HepG2 (cell line): ENCODE results near the gene HSD11B1L. TPM values are rescaled to one million over a fixed set of nuclear protein-coding genes. Genes with fewer than 3 reads are reported as not detected.

Source experiments
- CCDC6 ChIP-seq: sonication (generic); formaldehyde crosslinking; IDR thresholded peaks from 2 replicates; pipeline ENCODE4 v1.8.1; 2022; ENCODE audit warnings: mild to moderate bottlenecking, missing genetic modification reagents, moderate library complexity
- GZF1 ChIP-seq: sonication (generic); formaldehyde crosslinking; IDR thresholded peaks from 2 replicates; pipeline ENCODE4 v1.5.1; 2020; ENCODE audit warnings: mild to moderate bottlenecking, missing genetic modification reagents
- HIVEP1 ChIP-seq: sonication (generic); formaldehyde crosslinking; IDR thresholded peaks from 2 replicates; pipeline ENCODE4 v1.4.0; 2020; ENCODE audit warnings: mild to moderate bottlenecking, missing genetic modification reagents
- IRF2 ChIP-seq: IDR thresholded peaks from 2 replicates; pipeline ENCODE4 v1.6.1; 2018; ENCODE audit warnings: missing genetic modification reagents, missing compliant biosample characterization
- KMT2A ChIP-seq: sonication (generic); formaldehyde crosslinking; IDR thresholded peaks from 2 replicates; pipeline ENCODE4 v1.4.0; 2020; ENCODE audit warnings: missing genetic modification reagents
- NRL ChIP-seq: sonication (generic); formaldehyde crosslinking; IDR thresholded peaks from 2 replicates; pipeline ENCODE4 v1.5.0; 2020; ENCODE audit warnings: missing genetic modification reagents, mild to moderate bottlenecking, moderate library complexity, borderline replicate concordance
- PHB2 ChIP-seq: fragments of 450-650 bp; IDR thresholded peaks from 2 replicates; pipeline ENCODE4 v1.6.1; 2018; ENCODE audit not compliant: partially characterized antibody
- RBFOX2 ChIP-seq: fragments of 200-400 bp; formaldehyde crosslinking; IDR thresholded peaks from 2 replicates; pipeline ENCODE4 v1.6.1; 2017; ENCODE audit warnings: low read depth, mild to moderate bottlenecking, low read length
- SCMH1 ChIP-seq: sonication (generic); formaldehyde crosslinking; IDR thresholded peaks from 2 replicates; pipeline ENCODE4 v1.9.0; 2021; ENCODE audit warnings: missing genetic modification reagents, mild to moderate bottlenecking, borderline replicate concordance
- TEAD3 ChIP-seq: optimal IDR thresholded peaks from 2 replicates; pipeline ENCODE3; 2016; ENCODE audit warnings: borderline replicate concordance
- TSC22D2 ChIP-seq: sonication (generic); formaldehyde crosslinking; IDR thresholded peaks from 2 replicates; pipeline ENCODE4 v1.5.1; 2020; ENCODE audit warnings: missing genetic modification reagents, mild to moderate bottlenecking, borderline replicate concordance
- ZNF224 ChIP-seq: sonication (generic); formaldehyde crosslinking; IDR thresholded peaks from 2 replicates; pipeline ENCODE4 v1.5.0; 2020; ENCODE audit warnings: mild to moderate bottlenecking, missing genetic modification reagents
- ZNF564 ChIP-seq: sonication (generic); formaldehyde crosslinking; IDR thresholded peaks from 2 replicates; pipeline ENCODE4 v1.8.1; 2023; ENCODE audit warnings: mild to moderate bottlenecking, missing genetic modification reagents
- ZNF776 ChIP-seq: sonication (generic); formaldehyde crosslinking; IDR thresholded peaks from 2 replicates; pipeline ENCODE4 v1.4.0; 2020; ENCODE audit warnings: mild to moderate bottlenecking, missing genetic modification reagents
- ZNF879 ChIP-seq: sonication (generic); formaldehyde crosslinking; IDR thresholded peaks from 2 replicates; pipeline ENCODE4 v1.8.1; 2023; ENCODE audit warnings: missing genetic modification reagents
- ZSCAN20 ChIP-seq: sonication (generic); formaldehyde crosslinking; IDR thresholded peaks from 2 replicates; pipeline ENCODE4 v1.4.0; 2020; ENCODE audit warnings: missing genetic modification reagents, mild to moderate bottlenecking, borderline replicate concordance
- ZSCAN29 ChIP-seq: sonication (generic); formaldehyde crosslinking; conservative IDR thresholded peaks from 2 replicates; pipeline ENCODE4 v1.4.0; 2020; ENCODE audit warnings: mild to moderate bottlenecking, missing genetic modification reagents
- polyA plus RNA-seq, 8 experiments: library from polyadenylated mRNA; depleted of rRNA in 3 of 8; stranded (reverse) in 7 of 8; unstranded in 1 of 8; fragments of >200 nt; fragmentation: Illumina TruSeq in 4 of 8; extraction: Trizol in 4 of 8; gene quantifications; 2 replicates each; pipeline versions ENCODE4 v1.2.1 to v1.2.3, GENCODE V29; 2011 to 2016; ENCODE audit warnings: low read depth in 4 of 8, missing spikeins in 1 of 8, mixed read lengths in 1 of 8; ENCODE audit not compliant: insufficient read depth in 1 of 8
- total RNA-seq, 5 experiments: library from RNA; depleted of rRNA; stranded (reverse); fragments of >200 nt; fragmentation: Illumina TruSeq; extraction: Trizol; gene quantifications; 2 replicates each; pipeline ENCODE4 v1.2.3, GENCODE V29; 2016; ENCODE audit warnings: low read depth in 1 of 5
- TF ChIP-seq, protein P1 (sequence below): sonication (generic); formaldehyde crosslinking; IDR thresholded peaks from 2 replicates; pipeline ENCODE4 v1.8.1; 2022; ENCODE audit warnings: mild to moderate bottlenecking, missing genetic modification reagents
- TF ChIP-seq, protein P2 (sequence below): sonication (generic); formaldehyde crosslinking; IDR thresholded peaks from 2 replicates; pipeline ENCODE4 v1.9.0; 2022; ENCODE audit warnings: missing genetic modification reagents, mild to moderate bottlenecking, borderline replicate concordance
- TF ChIP-seq, protein P3 (sequence below): sonication (generic); formaldehyde crosslinking; IDR thresholded peaks from 2 replicates; pipeline ENCODE4 v1.8.0; 2022; ENCODE audit warnings: missing genetic modification reagents, mild to moderate bottlenecking, borderline replicate concordance
- TF ChIP-seq, protein P4 (sequence below): sonication (generic); formaldehyde crosslinking; conservative IDR thresholded peaks from 2 replicates; pipeline ENCODE4 v1.4.0; 2020; ENCODE audit warnings: missing genetic modification reagents
- TF ChIP-seq, protein P5 (sequence below): sonication (generic); formaldehyde crosslinking; conservative IDR thresholded peaks from 2 replicates; pipeline ENCODE4 v1.4.0; 2020; ENCODE audit warnings: missing genetic modification reagents

HSD11B1L gene
- total and polyA plus RNA-seq, 2 of the 13 experiments (the other 11 are each of a cell fraction or from before 2014, with no cell fraction given) = 2.8 to 3.9 TPM

DNA sequence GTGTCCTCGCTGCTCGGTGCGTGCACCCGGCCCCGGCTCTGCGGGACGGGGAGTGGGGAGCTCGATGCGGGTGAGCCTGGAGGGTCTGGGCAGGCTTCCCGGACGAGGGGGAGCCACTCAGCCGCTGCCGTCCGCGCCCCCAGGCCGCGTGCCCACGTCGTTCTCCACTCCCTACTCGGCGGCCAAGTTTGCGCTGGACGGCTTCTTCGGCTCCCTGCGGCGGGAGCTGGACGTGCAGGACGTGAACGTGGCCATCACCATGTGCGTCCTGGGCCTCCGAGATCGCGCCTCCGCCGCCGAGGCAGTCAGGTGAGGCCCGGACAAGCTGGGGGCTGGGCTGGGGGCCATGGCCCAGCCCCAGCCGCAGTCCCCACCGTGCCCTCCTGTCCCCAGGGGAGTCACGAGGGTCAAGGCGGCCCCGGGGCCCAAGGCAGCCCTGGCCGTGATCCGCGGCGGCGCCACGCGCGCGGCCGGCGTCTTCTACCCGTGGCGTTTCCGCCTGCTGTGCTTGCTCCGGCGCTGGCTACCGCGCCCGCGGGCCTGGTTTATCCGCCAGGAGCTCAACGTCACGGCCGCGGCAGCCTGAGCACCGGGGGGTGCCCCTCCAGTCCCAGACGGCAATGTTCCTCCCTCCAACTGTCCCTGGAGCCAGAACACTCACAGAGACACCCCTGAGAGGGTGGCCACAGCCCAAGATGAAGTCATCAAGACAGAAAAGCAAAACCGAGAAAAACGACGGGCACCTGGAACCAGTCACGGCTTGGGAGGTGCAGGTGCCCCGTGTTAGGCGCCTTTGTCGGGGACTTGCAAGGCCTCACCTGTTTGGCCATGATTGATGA is 6.8 kb downstream of the HSD11B1L start (continued):
- TF ChIP-seq, protein P1, sequence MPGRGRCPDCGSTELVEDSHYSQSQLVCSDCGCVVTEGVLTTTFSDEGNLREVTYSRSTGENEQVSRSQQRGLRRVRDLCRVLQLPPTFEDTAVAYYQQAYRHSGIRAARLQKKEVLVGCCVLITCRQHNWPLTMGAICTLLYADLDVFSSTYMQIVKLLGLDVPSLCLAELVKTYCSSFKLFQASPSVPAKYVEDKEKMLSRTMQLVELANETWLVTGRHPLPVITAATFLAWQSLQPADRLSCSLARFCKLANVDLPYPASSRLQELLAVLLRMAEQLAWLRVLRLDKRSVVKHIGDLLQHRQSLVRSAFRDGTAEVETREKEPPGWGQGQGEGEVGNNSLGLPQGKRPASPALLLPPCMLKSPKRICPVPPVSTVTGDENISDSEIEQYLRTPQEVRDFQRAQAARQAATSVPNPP (CRISPR knock-in tag) = no peak
- no peak for TF ChIP-seq ZNF879 (CRISPR knock-in tag)
- no peak for TF ChIP-seq ZNF564
- TF ChIP-seq TEAD3 (CRISPR knock-in tag) = peak; percentile 20
- no peak for TF ChIP-seq CCDC6 (CRISPR knock-in tag)
- TF ChIP-seq, protein P2, sequence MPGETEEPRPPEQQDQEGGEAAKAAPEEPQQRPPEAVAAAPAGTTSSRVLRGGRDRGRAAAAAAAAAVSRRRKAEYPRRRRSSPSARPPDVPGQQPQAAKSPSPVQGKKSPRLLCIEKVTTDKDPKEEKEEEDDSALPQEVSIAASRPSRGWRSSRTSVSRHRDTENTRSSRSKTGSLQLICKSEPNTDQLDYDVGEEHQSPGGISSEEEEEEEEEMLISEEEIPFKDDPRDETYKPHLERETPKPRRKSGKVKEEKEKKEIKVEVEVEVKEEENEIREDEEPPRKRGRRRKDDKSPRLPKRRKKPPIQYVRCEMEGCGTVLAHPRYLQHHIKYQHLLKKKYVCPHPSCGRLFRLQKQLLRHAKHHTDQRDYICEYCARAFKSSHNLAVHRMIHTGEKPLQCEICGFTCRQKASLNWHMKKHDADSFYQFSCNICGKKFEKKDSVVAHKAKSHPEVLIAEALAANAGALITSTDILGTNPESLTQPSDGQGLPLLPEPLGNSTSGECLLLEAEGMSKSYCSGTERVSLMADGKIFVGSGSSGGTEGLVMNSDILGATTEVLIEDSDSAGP (CRISPR knock-in tag) = 0 out of 2 replicates have a peak, but pooled peaks have one; percentile 74
- TF ChIP-seq GZF1 = no peak
- TF ChIP-seq, protein P3, sequence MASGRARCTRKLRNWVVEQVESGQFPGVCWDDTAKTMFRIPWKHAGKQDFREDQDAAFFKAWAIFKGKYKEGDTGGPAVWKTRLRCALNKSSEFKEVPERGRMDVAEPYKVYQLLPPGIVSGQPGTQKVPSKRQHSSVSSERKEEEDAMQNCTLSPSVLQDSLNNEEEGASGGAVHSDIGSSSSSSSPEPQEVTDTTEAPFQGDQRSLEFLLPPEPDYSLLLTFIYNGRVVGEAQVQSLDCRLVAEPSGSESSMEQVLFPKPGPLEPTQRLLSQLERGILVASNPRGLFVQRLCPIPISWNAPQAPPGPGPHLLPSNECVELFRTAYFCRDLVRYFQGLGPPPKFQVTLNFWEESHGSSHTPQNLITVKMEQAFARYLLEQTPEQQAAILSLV (CRISPR knock-in tag) = no peak
- TF ChIP-seq TSC22D2 (CRISPR knock-in tag) = no peak
- TF ChIP-seq, protein P4, sequence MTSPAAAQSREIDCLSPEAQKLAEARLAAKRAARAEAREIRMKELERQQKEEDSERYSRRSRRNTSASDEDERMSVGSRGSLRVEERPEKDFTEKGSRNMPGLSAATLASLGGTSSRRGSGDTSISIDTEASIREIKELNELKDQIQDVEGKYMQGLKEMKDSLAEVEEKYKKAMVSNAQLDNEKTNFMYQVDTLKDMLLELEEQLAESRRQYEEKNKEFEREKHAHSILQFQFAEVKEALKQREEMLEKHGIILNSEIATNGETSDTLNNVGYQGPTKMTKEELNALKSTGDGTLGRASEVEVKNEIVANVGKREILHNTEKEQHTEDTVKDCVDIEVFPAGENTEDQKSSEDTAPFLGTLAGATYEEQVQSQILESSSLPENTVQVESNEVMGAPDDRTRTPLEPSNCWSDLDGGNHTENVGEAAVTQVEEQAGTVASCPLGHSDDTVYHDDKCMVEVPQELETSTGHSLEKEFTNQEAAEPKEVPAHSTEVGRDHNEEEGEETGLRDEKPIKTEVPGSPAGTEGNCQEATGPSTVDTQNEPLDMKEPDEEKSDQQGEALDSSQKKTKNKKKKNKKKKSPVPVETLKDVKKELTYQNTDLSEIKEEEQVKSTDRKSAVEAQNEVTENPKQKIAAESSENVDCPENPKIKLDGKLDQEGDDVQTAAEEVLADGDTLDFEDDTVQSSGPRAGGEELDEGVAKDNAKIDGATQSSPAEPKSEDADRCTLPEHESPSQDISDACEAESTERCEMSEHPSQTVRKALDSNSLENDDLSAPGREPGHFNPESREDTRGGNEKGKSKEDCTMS (CRISPR knock-in tag) = no peak
- TF ChIP-seq ZNF776 (CRISPR knock-in tag) = 0 out of 2 replicates have a peak, but pooled peaks have one; percentile 5
- TF ChIP-seq NRL (CRISPR knock-in tag) = no peak
- no peak for TF ChIP-seq HIVEP1
- no peak for TF ChIP-seq ZSCAN20 (CRISPR knock-in tag)
- no peak for TF ChIP-seq SCMH1 (CRISPR knock-in tag)
- peak; percentile 64 for TF ChIP-seq RBFOX2
- TF ChIP-seq PHB2 = no peak
- no peak for TF ChIP-seq KMT2A (CRISPR knock-in tag)
- no peak for TF ChIP-seq ZSCAN29 (CRISPR knock-in tag)
- no peak for TF ChIP-seq ZNF224 (CRISPR knock-in tag)
- TF ChIP-seq, protein P5, sequence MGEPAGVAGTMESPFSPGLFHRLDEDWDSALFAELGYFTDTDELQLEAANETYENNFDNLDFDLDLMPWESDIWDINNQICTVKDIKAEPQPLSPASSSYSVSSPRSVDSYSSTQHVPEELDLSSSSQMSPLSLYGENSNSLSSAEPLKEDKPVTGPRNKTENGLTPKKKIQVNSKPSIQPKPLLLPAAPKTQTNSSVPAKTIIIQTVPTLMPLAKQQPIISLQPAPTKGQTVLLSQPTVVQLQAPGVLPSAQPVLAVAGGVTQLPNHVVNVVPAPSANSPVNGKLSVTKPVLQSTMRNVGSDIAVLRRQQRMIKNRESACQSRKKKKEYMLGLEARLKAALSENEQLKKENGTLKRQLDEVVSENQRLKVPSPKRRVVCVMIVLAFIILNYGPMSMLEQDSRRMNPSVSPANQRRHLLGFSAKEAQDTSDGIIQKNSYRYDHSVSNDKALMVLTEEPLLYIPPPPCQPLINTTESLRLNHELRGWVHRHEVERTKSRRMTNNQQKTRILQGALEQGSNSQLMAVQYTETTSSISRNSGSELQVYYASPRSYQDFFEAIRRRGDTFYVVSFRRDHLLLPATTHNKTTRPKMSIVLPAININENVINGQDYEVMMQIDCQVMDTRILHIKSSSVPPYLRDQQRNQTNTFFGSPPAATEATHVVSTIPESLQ (CRISPR knock-in tag) = no peak
- TF ChIP-seq IRF2 (CRISPR knock-in tag) = no peak
